ENCODE results near the gene EYS.

The EYS gene

GRCh38 chr6:65075705-65076230 is 631.3 kb downstream of the EYS start:
- peaks cover 5% of the 10 kb centered on the region for H3K27me3 ChIP-seq (ENCODE audit: insufficient read depth, poor library complexity, severe bottlenecking)
- no peak for DNase-seq (ENCODE audit: low spot score)
- no peak for ATAC-seq (ENCODE audit: low read depth)
- no peak overlapping the region for H3K4me3 ChIP-seq (ENCODE audit: severe bottlenecking)
- no peaks in the 10 kb centered on the region for H3K9me3 ChIP-seq (ENCODE audit: severe bottlenecking)
- no peak for TF ChIP-seq CTCF (IDR thresholded peaks at IDR 0.05; ENCODE audit: poor library complexity, severe bottlenecking)
- H3K27ac ChIP-seq (ENCODE audit: poor library complexity, severe bottlenecking) = no peak overlapping the region
- H3K36me3 ChIP-seq (ENCODE audit: low read depth) = no peaks in the 10 kb centered on the region
- no peaks in the 10 kb centered on the region for H3K4me1 ChIP-seq (ENCODE audit: insufficient read depth, poor library complexity, severe bottlenecking)

- no peak for TF ChIP-seq CTCF (IDR thresholded peaks at IDR 0.05; ENCODE audit: poor library complexity, severe bottlenecking)
Measured at GRCh38 chr6:65072500-65072899, 634.5 kb downstream of the EYS start.

GRCh38 chr6:65071480-65071879 is 635.5 kb downstream of the EYS start:
- H3K27me3 ChIP-seq (ENCODE audit: insufficient read depth, poor library complexity, severe bottlenecking) = peaks cover 5% of the 10 kb centered on the region
- no peaks in the 10 kb centered on the region for H3K36me3 ChIP-seq (ENCODE audit: low read depth)
- no peak overlapping the region for H3K4me3 ChIP-seq (ENCODE audit: severe bottlenecking)
- H3K27ac ChIP-seq (ENCODE audit: poor library complexity, severe bottlenecking) = no peak overlapping the region
- H3K9me3 ChIP-seq (ENCODE audit: severe bottlenecking) = no peaks in the 10 kb centered on the region
- no peaks in the 10 kb centered on the region for H3K4me1 ChIP-seq (ENCODE audit: insufficient read depth, poor library complexity, severe bottlenecking)
- TF ChIP-seq CTCF (IDR thresholded peaks at IDR 0.05; ENCODE audit: poor library complexity, severe bottlenecking) = no peak
- DNase-seq (ENCODE audit: low spot score) = no peak
- no peak for ATAC-seq (ENCODE audit: low read depth)

More at GRCh38 chr6:65072500-65072899, 634.5 kb downstream of the EYS start:
- Histone ChIP-seq H3K27me3 (ENCODE audit: insufficient read depth, poor library complexity, severe bottlenecking) (peaks cover 5% of the 10 kb centered on the region), H3K9me3 (ENCODE audit: severe bottlenecking) (no peaks in the 10 kb centered on the region), H3K36me3 (ENCODE audit: low read depth) (no peaks in the 10 kb centered on the region), H3K4me1 (ENCODE audit: insufficient read depth, poor library complexity, severe bottlenecking) (no peaks in the 10 kb centered on the region), H3K4me3 (ENCODE audit: severe bottlenecking) (no peak overlapping the region), H3K27ac (ENCODE audit: poor library complexity, severe bottlenecking) (no peak overlapping the region)
- ATAC-seq (ENCODE audit: low read depth) (no peak), DNase-seq (ENCODE audit: low spot score) (no peak)

GRCh38 chr6:65064844-65065243 is 642.2 kb downstream of the EYS start:
- no peak for ATAC-seq (ENCODE audit: low read depth)
- Histone ChIP-seq H3K4me3 (ENCODE audit: severe bottlenecking) (no peak overlapping the region), H3K9me3 (ENCODE audit: severe bottlenecking) (no peaks in the 10 kb centered on the region), H3K27ac (ENCODE audit: poor library complexity, severe bottlenecking) (no peak overlapping the region), H3K36me3 (ENCODE audit: low read depth) (no peaks in the 10 kb centered on the region), H3K27me3 (ENCODE audit: insufficient read depth, poor library complexity, severe bottlenecking) (no peaks in the 10 kb centered on the region), H3K4me1 (ENCODE audit: insufficient read depth, poor library complexity, severe bottlenecking) (no peaks in the 10 kb centered on the region)
- TF ChIP-seq CTCF (IDR thresholded peaks at IDR 0.05; ENCODE audit: poor library complexity, severe bottlenecking) = no peak
- no peak for DNase-seq (ENCODE audit: low spot score)

- Histone ChIP-seq H3K4me3 (ENCODE audit: severe bottlenecking) (no peak overlapping the region), H3K9me3 (ENCODE audit: severe bottlenecking) (no peaks in the 10 kb centered on the region), H3K4me1 (ENCODE audit: insufficient read depth, poor library complexity, severe bottlenecking) (no peaks in the 10 kb centered on the region), H3K27ac (ENCODE audit: poor library complexity, severe bottlenecking) (no peak overlapping the region), H3K36me3 (ENCODE audit: low read depth) (no peaks in the 10 kb centered on the region), H3K27me3 (ENCODE audit: insufficient read depth, poor library complexity, severe bottlenecking) (no peaks in the 10 kb centered on the region)
- DNase-seq (ENCODE audit: low spot score) (no peak), ATAC-seq (ENCODE audit: low read depth) (no peak)
- TF ChIP-seq CTCF (IDR thresholded peaks at IDR 0.05; ENCODE audit: poor library complexity, severe bottlenecking) = no peak
Measured at GRCh38 chr6:65059568-65059967, 647.5 kb downstream of the EYS start.

All from RWPE2 (cell line).